Ammon's horn (tissue), 1 donor: ENCODE results near the gene OR2T3.
"Not testable (repeated sequence)": the region's sequence is repeated elsewhere in the genome, so short reads cannot be mapped to it uniquely, and the experiment has no call there.

Experiments
- DNase-seq: peaks from one replicate; pipeline ENCODE4 v3.0.0-alpha.2; 2016; ENCODE audit warnings: low spot score

OR2T3 gene

GRCh38 chr1:248471154-248471553, 2.0 kb upstream of the OR2T3 start:
- DNase-seq: no peak

DNA sequence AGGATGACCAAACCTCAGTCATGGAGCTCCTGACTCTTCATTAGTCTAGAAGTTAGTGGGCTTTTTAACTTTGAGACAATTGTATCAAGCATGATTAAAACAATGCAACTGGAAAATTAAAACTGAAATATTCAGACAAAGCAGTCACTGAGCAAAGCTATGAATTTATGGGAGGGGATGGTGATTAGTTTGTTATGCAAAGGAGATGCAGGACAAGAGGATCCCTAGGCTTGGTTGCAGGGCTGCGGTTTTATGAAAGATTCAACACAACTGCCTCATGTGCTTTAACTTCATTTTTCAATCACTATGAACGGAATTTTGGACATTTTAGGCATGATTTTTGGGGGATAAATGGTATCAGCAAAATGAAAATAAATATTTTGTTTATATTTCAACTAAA, 1.0 kb upstream of the OR2T3 start:
- DNase-seq: not testable (repeated sequence)

GRCh38 chr1:248475660-248476059, 2.5 kb downstream of the OR2T3 start:
- not testable (repeated sequence) for DNase-seq

- DNase-seq: not testable (repeated sequence)
These were observed 8.8 kb downstream of the OR2T3 start for GRCh38 chr1:248481686-248482579.

DNA sequence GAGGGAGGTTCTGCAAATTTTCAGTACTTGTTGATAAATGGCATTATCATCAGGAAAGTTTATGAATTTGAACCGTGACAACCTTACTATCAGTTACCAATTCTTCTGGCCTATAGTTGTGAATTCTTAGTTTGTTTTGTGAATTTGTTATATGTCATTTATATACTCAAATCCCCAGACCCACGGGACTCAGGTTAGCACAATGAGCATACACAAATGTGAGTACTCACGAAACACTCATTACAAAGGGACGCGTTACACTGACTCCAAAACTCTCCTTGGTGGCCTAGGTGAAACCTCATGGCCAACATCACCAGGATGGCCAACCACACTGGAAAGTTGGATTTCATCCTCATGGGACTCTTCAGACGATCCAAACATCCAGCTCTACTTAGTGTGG, 15.1 kb downstream of the OR2T3 start, which contains the start of gene OR2T5:
TSS of gene OR2T5 (plus strand) at position 301 of the 400 bp plus-strand sequence. CDS start at position 301, 0 bp downstream.
- not testable (repeated sequence) for DNase-seq

GRCh38 chr1:248496661-248497060, 23.5 kb downstream of the OR2T3 start:
- DNase-seq: not testable (repeated sequence)

- DNase-seq: not testable (repeated sequence)
These were observed 27.3 kb downstream of the OR2T3 start for GRCh38 chr1:248500305-248501035.

- DNase-seq: not testable (repeated sequence)
These were observed 34.6 kb downstream of the OR2T3 start, which contains the start of gene OR2G6 for GRCh38 chr1:248507773-248508172. TSS of gene OR2G6 (plus strand) at chr1:248508073. CDS start at chr1:248521647, 13,574 bp downstream.

GRCh38 chr1:248510217-248510616, 37.1 kb downstream of the OR2T3 start:
- not testable (repeated sequence) for DNase-seq

DNA sequence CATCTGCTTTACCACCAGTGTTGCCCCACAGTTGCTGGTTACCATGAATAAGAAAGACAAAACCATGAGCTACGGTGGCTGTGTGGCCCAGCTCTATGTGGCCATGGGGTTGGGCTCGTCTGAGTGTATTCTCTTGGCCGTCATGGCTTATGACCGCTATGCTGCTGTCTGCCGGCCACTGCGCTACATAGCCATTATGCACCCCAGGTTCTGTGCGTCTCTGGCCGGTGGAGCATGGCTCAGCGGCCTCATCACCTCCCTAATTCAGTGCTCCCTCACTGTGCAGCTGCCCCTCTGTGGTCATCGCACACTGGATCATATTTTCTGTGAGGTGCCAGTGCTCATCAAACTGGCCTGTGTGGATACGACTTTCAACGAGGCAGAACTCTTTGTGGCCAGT, 48.7 kb downstream of the OR2T3 start:
- DNase-seq: no peak
